Colonic mucosa (tissue), 4 donors: ENCODE measurements around the gene WDR19. TPM values are rescaled to one million over a fixed set of nuclear protein-coding genes. Genes with fewer than 3 reads are reported as not detected.

Source experiments
- DNase-seq: peaks from one replicate; pipeline ENCODE4 v3.0.0-alpha.2; 2020
- H3K27ac ChIP-seq: fragments of 200-600 bp; one replicate; pipeline ENCODE4 v1.8.0; 2021
- H3K27me3 ChIP-seq: fragments of 200-600 bp; one replicate; pipeline ENCODE4 v1.8.0; 2021
- H3K36me3 ChIP-seq: fragments of 200-600 bp; one replicate; pipeline ENCODE4 v1.8.0; 2021
- H3K4me1 ChIP-seq: fragments of 200-600 bp; one replicate; pipeline ENCODE4 v1.8.0; 2021; ENCODE audit warnings: mild to moderate bottlenecking
- H3K4me3 ChIP-seq: fragments of 200-600 bp; one replicate; pipeline ENCODE4 v1.8.0; 2021
- H3K9ac ChIP-seq, 2 donors: one replicate each; pipeline ENCODE4 v1.7.0; 2013; ENCODE audit warnings: control low read depth in 2 of 2, low read depth in 2 of 2, low read length in 2 of 2
- H3K9me3 ChIP-seq: fragments of 200-600 bp; one replicate; pipeline ENCODE4 v1.8.0; 2021
- intact Hi-C: fragments of 100-400 bp; cut with DNase I; formaldehyde crosslinking; loops from one replicate; pipeline ENCODE4 v1.14.1; 2022
- total RNA-seq, 2 donors: library from RNA; stranded (reverse); fragmentation: NEBNext Ultra II Directional in 1 of 2; extraction: Animal tissue kit (Norgen Biotek cat#: 25700) in 1 of 2; gene quantifications; one replicate each; pipeline ENCODE4 v1.2.1, GENCODE V29; 2021
- TF ChIP-seq, protein P1 (sequence below): fragments of 200-600 bp; IDR thresholded peaks from one replicate; pipeline ENCODE4 v1.8.0; 2022; ENCODE audit warnings: antibody characterized with exemption, mild to moderate bottlenecking
- donor health status: healthy.
- donor health status: DM: no; HTN: no; CAD: no.
- donor health status: DM: no; HTN: no; CAD: no.

Gene WDR19
- total RNA-seq, 2 donors from 2014 or later: 8.1 to 11.7 TPM

DNA sequence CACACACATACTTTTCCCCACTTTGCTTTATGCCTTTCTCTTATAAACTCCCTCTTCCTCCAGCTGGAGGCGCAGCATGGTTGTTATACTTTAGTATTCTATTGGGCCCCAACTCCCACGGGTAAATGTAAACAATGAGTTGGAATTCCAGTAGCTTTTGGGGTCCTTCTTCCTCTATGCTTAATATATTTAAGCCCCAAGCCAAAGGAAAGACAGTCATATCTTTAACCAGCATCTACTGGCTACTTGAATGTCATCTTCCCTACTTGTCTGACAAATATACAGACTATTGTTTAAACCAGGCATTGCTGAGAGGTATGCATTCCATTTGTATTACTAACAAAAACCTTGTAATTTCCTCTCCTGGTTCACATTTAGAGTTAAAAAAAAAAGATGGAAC is 72.9 kb downstream of the WDR19 start:
- Histone ChIP-seq H3K4me3 (no peak overlapping the region), H3K27ac (no peak overlapping the region), H3K4me1 (no peaks in the 10 kb centered on the region), H3K36me3 (no peaks in the 10 kb centered on the region), H3K27me3 (no peaks in the 10 kb centered on the region), H3K9ac (no peak overlapping the region), H3K9me3 (no peaks in the 10 kb centered on the region)
- TF ChIP-seq, protein P1, sequence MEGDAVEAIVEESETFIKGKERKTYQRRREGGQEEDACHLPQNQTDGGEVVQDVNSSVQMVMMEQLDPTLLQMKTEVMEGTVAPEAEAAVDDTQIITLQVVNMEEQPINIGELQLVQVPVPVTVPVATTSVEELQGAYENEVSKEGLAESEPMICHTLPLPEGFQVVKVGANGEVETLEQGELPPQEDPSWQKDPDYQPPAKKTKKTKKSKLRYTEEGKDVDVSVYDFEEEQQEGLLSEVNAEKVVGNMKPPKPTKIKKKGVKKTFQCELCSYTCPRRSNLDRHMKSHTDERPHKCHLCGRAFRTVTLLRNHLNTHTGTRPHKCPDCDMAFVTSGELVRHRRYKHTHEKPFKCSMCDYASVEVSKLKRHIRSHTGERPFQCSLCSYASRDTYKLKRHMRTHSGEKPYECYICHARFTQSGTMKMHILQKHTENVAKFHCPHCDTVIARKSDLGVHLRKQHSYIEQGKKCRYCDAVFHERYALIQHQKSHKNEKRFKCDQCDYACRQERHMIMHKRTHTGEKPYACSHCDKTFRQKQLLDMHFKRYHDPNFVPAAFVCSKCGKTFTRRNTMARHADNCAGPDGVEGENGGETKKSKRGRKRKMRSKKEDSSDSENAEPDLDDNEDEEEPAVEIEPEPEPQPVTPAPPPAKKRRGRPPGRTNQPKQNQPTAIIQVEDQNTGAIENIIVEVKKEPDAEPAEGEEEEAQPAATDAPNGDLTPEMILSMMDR: no peak
- intact Hi-C loops: no loop called here
- DNase-seq: no peak

DNA sequence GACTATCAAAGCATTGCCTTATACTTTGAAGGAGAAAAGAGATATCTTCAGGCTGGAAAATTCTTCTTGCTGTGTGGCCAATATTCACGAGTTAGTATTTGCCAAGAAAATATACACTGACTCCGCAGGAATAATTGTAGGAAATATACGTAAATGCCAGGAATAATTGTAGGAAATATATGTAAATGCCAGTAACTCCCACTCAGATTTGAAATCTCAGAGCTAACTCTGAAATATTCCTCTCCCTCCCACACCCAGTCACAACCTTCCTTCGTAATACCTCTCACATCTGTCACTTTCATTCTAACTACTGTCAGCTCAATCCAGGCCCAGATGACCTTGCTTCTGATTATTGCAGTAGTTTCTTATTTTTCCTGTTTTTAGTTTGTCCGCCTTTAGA is 73.5 kb downstream of the WDR19 start:
- Histone ChIP-seq H3K4me1 (no peaks in the 10 kb centered on the region), H3K4me3 (no peak overlapping the region), H3K9ac (no peak overlapping the region), H3K9me3 (no peaks in the 10 kb centered on the region), H3K27me3 (no peaks in the 10 kb centered on the region), H3K27ac (no peak overlapping the region), H3K36me3 (no peaks in the 10 kb centered on the region)
- intact Hi-C loops: no loop called here
- TF ChIP-seq, protein P1: no peak
- DNase-seq: no peak

DNA sequence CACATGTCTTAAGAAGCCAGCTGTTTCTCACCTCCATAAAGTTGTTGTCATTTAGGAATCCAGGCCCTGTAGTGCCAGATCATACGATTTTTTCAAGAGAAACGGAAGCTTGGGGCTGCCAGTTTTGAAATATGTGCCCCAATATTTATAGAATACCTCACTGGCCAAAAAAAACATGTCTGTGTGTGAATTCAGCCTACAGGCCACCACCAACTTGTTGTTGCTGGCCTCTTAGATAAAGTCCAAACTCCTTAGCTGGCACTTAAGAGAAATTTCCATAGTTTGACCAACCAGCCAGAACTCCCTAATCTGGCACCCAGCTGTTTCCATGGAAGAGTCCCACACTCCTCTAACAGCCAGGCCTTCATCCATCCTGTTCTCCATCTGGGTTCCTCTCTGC is 74.1 kb downstream of the WDR19 start:
- Histone ChIP-seq H3K27ac (no peak overlapping the region), H3K9me3 (no peaks in the 10 kb centered on the region), H3K9ac (no peak overlapping the region), H3K4me1 (no peaks in the 10 kb centered on the region), H3K36me3 (no peaks in the 10 kb centered on the region), H3K27me3 (no peaks in the 10 kb centered on the region), H3K4me3 (no peak overlapping the region)
- TF ChIP-seq, protein P1: no peak
- DNase-seq: no peak
- intact Hi-C loops: no loop called here

DNA sequence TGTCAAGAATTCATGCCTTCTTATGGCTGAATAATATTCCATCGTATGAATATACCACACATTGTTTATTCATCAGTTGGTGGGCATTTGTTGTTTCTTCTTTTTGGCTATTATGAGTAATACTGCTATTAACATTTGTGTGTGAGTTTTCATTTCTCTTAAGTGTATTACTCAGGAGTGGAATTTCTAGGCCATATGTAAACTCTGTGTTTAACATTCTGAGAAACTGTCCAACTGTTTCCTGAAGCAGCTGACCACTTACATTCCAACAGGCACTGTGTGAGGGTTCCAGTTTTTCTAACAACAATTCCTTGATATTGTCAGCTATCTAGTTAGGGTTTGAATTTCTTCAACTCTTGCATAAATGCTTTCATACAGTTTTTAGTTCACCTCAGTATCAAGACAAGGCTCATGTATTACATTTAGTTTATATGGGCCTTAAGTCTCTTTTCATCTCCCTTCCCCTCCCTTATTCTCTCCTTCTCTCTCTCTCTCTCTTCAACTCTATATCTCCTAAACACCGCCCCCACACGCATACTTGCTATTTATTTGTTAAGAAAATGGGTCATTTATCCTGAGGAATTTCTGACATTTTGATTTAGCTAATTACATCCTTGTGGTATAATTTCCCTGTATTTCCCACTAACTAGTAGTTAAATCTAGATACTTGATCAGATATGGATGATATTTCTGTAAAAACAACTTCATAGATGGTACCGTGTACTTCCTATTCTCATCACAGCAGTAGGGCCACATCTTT is 77.4 kb downstream of the WDR19 start:
- TF ChIP-seq, protein P1: no peak
- no peak overlapping the region for H3K4me3 ChIP-seq
- DNase-seq: no peak
- intact Hi-C loops: no loop called here
- no peaks in the 10 kb centered on the region for H3K9me3 ChIP-seq
- no peaks in the 10 kb centered on the region for H3K36me3 ChIP-seq
- no peak overlapping the region for H3K27ac ChIP-seq
- H3K9ac ChIP-seq: no peak overlapping the region
- H3K4me1 ChIP-seq: no peaks in the 10 kb centered on the region
- no peaks in the 10 kb centered on the region for H3K27me3 ChIP-seq

DNA sequence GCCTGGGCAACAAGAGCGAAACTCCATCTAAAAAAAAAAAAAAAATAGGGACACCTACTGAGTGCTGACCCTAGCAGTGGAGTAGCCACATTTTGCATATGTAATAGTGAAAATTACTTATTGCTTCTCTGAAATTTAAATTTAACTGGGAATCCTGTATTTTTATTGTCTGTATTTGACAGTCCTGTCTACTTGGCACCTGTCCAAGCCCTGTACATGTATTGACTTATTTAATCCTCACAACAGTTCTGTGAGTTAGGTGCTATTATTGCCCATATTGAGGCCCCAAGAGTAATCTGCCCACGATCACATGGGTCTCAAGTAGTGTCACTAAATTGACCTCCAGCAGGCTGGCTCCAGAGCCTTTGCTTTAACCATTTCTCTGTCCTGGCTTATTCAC is 81.6 kb downstream of the WDR19 start:
- H3K4me3 ChIP-seq: no peak overlapping the region
- no peaks in the 10 kb centered on the region for H3K27me3 ChIP-seq
- H3K4me1 ChIP-seq: no peaks in the 10 kb centered on the region
- no peak for DNase-seq
- H3K9me3 ChIP-seq: no peaks in the 10 kb centered on the region
- no peaks in the 10 kb centered on the region for H3K36me3 ChIP-seq
- TF ChIP-seq, protein P1: no peak
- intact Hi-C loops: no loop called here
- H3K27ac ChIP-seq: no peak overlapping the region
- H3K9ac ChIP-seq: no peak overlapping the region
